Thymus (tissue), 11 donors: ENCODE data around the gene RPP21. TPM values are rescaled to one million over a fixed set of nuclear protein-coding genes. Genes with fewer than 3 reads are reported as not detected.

Experiments
- DNase-seq, 9 donors: peaks; one replicate each; pipeline ENCODE4 v3.0.0-alpha.2; 2013; ENCODE audit warnings: low spot score in 9 of 9, low read depth in 6 of 9, missing footprints in 1 of 9
- H3K27ac ChIP-seq, 2 donors: one replicate each; pipeline ENCODE4 v1.5.1; 2013; ENCODE audit warnings: control low read depth in 1 of 2, low read depth in 1 of 2, low read length in 1 of 2, mild to moderate bottlenecking in 1 of 2, moderate library complexity in 1 of 2
- H3K27me3 ChIP-seq, 2 donors: one replicate each; pipeline ENCODE4 v1.5.1; 2013; ENCODE audit warnings: low read length in 1 of 2; ENCODE audit not compliant: control insufficient read depth in 2 of 2, insufficient read depth in 1 of 2
- H3K36me3 ChIP-seq, 2 donors: one replicate each; pipeline ENCODE4 v1.5.1; 2013; ENCODE audit warnings: low read length in 1 of 2, mild to moderate bottlenecking in 1 of 2, moderate library complexity in 1 of 2; ENCODE audit not compliant: control insufficient read depth in 2 of 2, insufficient read depth in 2 of 2
- H3K4me1 ChIP-seq, 2 donors: one replicate each; pipeline ENCODE4 v1.5.1; 2013; ENCODE audit warnings: low read length in 2 of 2; ENCODE audit not compliant: control insufficient read depth in 2 of 2, insufficient read depth in 2 of 2
- H3K4me3 ChIP-seq, 2 donors: one replicate each; pipeline ENCODE4 v1.5.1; 2013; ENCODE audit warnings: low read length in 2 of 2, control low read depth in 1 of 2, mild to moderate bottlenecking in 1 of 2
- H3K9me3 ChIP-seq, 2 donors: one replicate each; pipeline ENCODE4 v1.5.1; 2013; ENCODE audit warnings: low read length in 1 of 2, mild to moderate bottlenecking in 1 of 2; ENCODE audit not compliant: control insufficient read depth in 2 of 2, insufficient read depth in 1 of 2
- WGBS: extraction: QIAGEN DNeasy Blood & Tissue Kit; methylation state at CpG from one replicate; pipeline ENCODE4 v1.1.7; 2013; 5-methylcytosine and 5-hydroxymethylcytosine counted together
- polyA plus RNA-seq: library from polyadenylated mRNA; stranded (reverse); fragments of 200-250 nt; gene quantifications from one replicate; pipeline ENCODE4 v1.2.3, GENCODE V29; 2013
- total RNA-seq: library from RNA; stranded (reverse); fragments of 120-200 nt; gene quantifications from one replicate; pipeline ENCODE4 v1.2.4, GENCODE V29; 2013
- donor health status: healthy.

RPP21 gene
- total and polyA plus RNA-seq, 2 donors = 35.4 to 76.2 TPM

DNA sequence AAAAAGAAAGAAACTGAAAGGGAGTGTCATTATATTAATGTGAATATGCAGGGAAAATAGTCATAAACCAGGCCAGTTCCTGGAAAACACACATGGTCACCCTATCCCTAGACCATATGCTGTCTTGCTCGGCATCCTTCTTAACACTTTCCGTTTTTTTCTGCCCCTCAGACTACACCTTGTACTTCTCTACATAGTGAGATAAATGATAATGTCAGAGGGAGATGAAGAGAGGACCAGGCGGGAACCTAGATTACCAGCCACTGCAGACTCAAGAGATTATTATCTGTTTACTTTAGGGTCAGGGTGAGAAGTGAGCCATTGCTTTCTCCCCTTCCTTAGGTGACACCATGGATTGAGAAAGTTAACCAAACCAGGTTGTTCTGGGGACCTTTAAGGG lies 3.7 kb upstream of the RPP21 start:
- Histone ChIP-seq H3K36me3 (peaks cover 18 to 38% of the 10 kb centered on the region in 2 donors), H3K9me3 (no peaks in the 10 kb centered on the region), H3K4me1 (peaks cover 5% of the 10 kb centered on the region in 2 donors), H3K27me3 (no peaks in the 10 kb centered on the region), H3K27ac (no peak overlapping the region), H3K4me3 (no peak overlapping the region)
- WGBS = 98% methylated on average over 3 of the region's 3 CpGs
- no peak for DNase-seq

DNA sequence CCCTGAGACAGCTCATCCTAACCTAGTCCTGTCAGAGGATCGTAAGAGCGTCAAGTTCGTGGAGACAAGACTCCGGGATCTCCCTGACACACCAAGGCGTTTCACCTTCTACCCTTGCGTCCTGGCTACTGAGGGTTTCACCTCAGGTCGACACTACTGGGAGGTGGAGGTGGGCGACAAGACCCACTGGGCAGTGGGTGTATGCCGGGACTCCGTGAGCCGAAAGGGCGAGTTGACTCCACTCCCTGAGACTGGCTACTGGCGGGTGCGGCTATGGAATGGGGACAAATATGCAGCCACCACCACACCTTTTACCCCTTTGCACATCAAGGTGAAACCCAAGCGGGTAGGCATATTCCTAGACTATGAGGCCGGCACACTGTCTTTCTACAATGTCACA lies 3.2 kb upstream of the RPP21 start:
- peaks cover 18 to 35% of the 10 kb centered on the region in 2 donors for H3K36me3 ChIP-seq

GRCh38 chr6:30344191-30344867 lies 627 bp upstream of the RPP21 start:
- 79% methylated on average over 4 of the region's 4 CpGs for WGBS
- DNase-seq = no peak
- H3K36me3 ChIP-seq = peaks cover 23 to 25% of the 10 kb centered on the region in 2 donors

More for the DNA sequence above, 3.2 kb upstream of the RPP21 start:
- Histone ChIP-seq H3K4me1 (peaks cover 5% of the 10 kb centered on the region in 2 donors), H3K9me3 (no peaks in the 10 kb centered on the region), H3K27me3 (no peaks in the 10 kb centered on the region), H3K27ac (no peak overlapping the region), H3K4me3 (no peak overlapping the region)
- WGBS = 98% methylated on average over 16 of the region's 16 CpGs
- no peak for DNase-seq

GRCh38 chr6:30345852-30346251 lies 896 bp downstream of the RPP21 start:
- Histone ChIP-seq H3K4me3 (peak overlapping the region; percentile 92 to 93), H3K36me3 (peaks cover 15 to 18% of the 10 kb centered on the region in 2 donors), H3K9me3 (no peaks in the 10 kb centered on the region), H3K27ac (no peak overlapping the region), H3K27me3 (no peaks in the 10 kb centered on the region), H3K4me1 (peaks cover 5% of the 10 kb centered on the region in 2 donors)
- 75% methylated on average over 4 of the region's 4 CpGs for WGBS
- no peak for DNase-seq

More at GRCh38 chr6:30344191-30344867, 627 bp upstream of the RPP21 start:
- no peaks in the 10 kb centered on the region for H3K27me3 ChIP-seq
- no peaks in the 10 kb centered on the region for H3K9me3 ChIP-seq
- H3K4me1 ChIP-seq = peaks cover 5% of the 10 kb centered on the region in 2 donors
- H3K4me3 ChIP-seq = no peak overlapping the region
- no peak overlapping the region for H3K27ac ChIP-seq

- 81% methylated on average over 3 of the region's 3 CpGs for WGBS
Observed at GRCh38 chr6:30348957-30349356, 4.0 kb downstream of the RPP21 start.

GRCh38 chr6:30349421-30350177 lies 4.6 kb downstream of the RPP21 start:
- Histone ChIP-seq H3K27ac (no peak overlapping the region), H3K36me3 (peaks cover 3 to 5% of the 10 kb centered on the region in 2 donors), H3K9me3 (no peaks in the 10 kb centered on the region), H3K4me3 (no peak overlapping the region), H3K4me1 (peaks cover 3 to 5% of the 10 kb centered on the region in 2 donors), H3K27me3 (peaks cover 0 to 5% of the 10 kb centered on the region in 2 donors)
- no peak for DNase-seq
- WGBS = 91% methylated on average over 3 of the region's 3 CpGs

More at GRCh38 chr6:30348957-30349356, 4.0 kb downstream of the RPP21 start:
- H3K27me3 ChIP-seq = peaks cover 0 to 5% of the 10 kb centered on the region in 2 donors
- no peak overlapping the region for H3K27ac ChIP-seq
- no peaks in the 10 kb centered on the region for H3K9me3 ChIP-seq
- H3K4me1 ChIP-seq = peaks cover 5% of the 10 kb centered on the region in 2 donors
- H3K36me3 ChIP-seq = peaks cover 3 to 5% of the 10 kb centered on the region in 2 donors
- no peak for DNase-seq
- H3K4me3 ChIP-seq = no peak overlapping the region

GRCh38 chr6:30350524-30350923 lies 5.6 kb downstream of the RPP21 start:
- 8% methylated on average over 1 of the region's 1 CpG for WGBS
- Histone ChIP-seq H3K4me1 (peaks cover 0 to 5% of the 10 kb centered on the region in 2 donors), H3K27me3 (peaks cover 0 to 10% of the 10 kb centered on the region in 2 donors), H3K27ac (no peak overlapping the region), H3K36me3 (peaks cover 3 to 5% of the 10 kb centered on the region in 2 donors), H3K4me3 (no peak overlapping the region), H3K9me3 (no peaks in the 10 kb centered on the region)
- DNase-seq = no peak

- no peak for DNase-seq
- WGBS = 91% methylated on average over 2 of the region's 2 CpGs
Observed at GRCh38 chr6:30352550-30352949, 7.6 kb downstream of the RPP21 start.

GRCh38 chr6:30355281-30355680 lies 10.3 kb downstream of the RPP21 start:
- Histone ChIP-seq H3K4me1 (peaks cover 0 to 6% of the 10 kb centered on the region in 2 donors), H3K36me3 (no peaks in the 10 kb centered on the region), H3K4me3 (no peak overlapping the region), H3K27ac (no peak overlapping the region), H3K9me3 (peaks cover 0 to 5% of the 10 kb centered on the region in 2 donors), H3K27me3 (peaks cover 26 to 54% of the 10 kb centered on the region in 2 donors)
- 90% methylated on average over 4 of the region's 4 CpGs for WGBS
- DNase-seq = no peak

More at GRCh38 chr6:30352550-30352949, 7.6 kb downstream of the RPP21 start:
- Histone ChIP-seq H3K4me3 (no peak overlapping the region), H3K9me3 (no peaks in the 10 kb centered on the region), H3K4me1 (no peaks in the 10 kb centered on the region), H3K27me3 (peaks cover 4 to 27% of the 10 kb centered on the region in 2 donors), H3K27ac (no peak overlapping the region), H3K36me3 (peaks cover 0 to 4% of the 10 kb centered on the region in 2 donors)
